Heart right ventricle (tissue), 16 donors: ENCODE data around the gene HS6ST3. TPM values are rescaled to one million over a fixed set of nuclear protein-coding genes. Genes with fewer than 3 reads are reported as not detected.

Experiments used
- ATAC-seq, 8 donors: fragments of 200-7000 bp; cut with Tn5 transposase; one replicate each; pipeline ENCODE4 v1.9.1; 2020; ENCODE audit warnings: mild to moderate bottlenecking in 8 of 8, moderate library complexity in 8 of 8, moderate number of reproducible peaks in 1 of 8
- DNase-seq, 2 donors: peaks; one replicate each; pipeline ENCODE4 v3.0.0-alpha.2; 2020
- H3K27ac ChIP-seq, 10 donors: fragments of 200-600 bp; sonication (generic) in 2 of 10; one replicate each; pipeline versions ENCODE4 v1.5.0 to v1.8.0; 2020 to 2022; ENCODE audit warnings: mild to moderate bottlenecking in 3 of 10
- H3K27me3 ChIP-seq, 7 donors: fragments of 200-600 bp; one replicate each; pipeline ENCODE4 v1.8.0; 2021 to 2022; ENCODE audit warnings: mild to moderate bottlenecking in 2 of 7
- H3K36me3 ChIP-seq, 9 donors: fragments of 200-600 bp; sonication (generic) in 1 of 9; one replicate each; pipeline versions ENCODE4 v1.5.0 to v1.8.0; 2020 to 2022; ENCODE audit warnings: mild to moderate bottlenecking in 2 of 9
- H3K4me1 ChIP-seq, 9 donors: fragments of 200-600 bp; sonication (generic) in 1 of 9; one replicate each; pipeline versions ENCODE4 v1.5.0 to v1.8.0; 2020 to 2022; ENCODE audit warnings: mild to moderate bottlenecking in 4 of 9
- H3K4me3 ChIP-seq, 10 donors: fragments of 200-600 bp; sonication (generic) in 2 of 10; one replicate each; pipeline versions ENCODE4 v1.5.0 to v1.8.0; 2020 to 2022; ENCODE audit warnings: mild to moderate bottlenecking in 7 of 10, moderate library complexity in 2 of 10
- H3K9me3 ChIP-seq, 11 donors: fragments of 200-600 bp in 10 of 11; sonication (generic) in 2 of 11; one replicate each; pipeline versions ENCODE4 v1.5.0 to v1.8.0; 2013 to 2022; ENCODE audit warnings: mild to moderate bottlenecking in 2 of 11, control low read depth in 1 of 11, moderate library complexity in 1 of 11
- CTCF ChIP-seq, 9 donors: fragments of 200-600 bp; sonication (generic) in 2 of 9; IDR thresholded peaks; one replicate each; pipeline versions ENCODE4 v1.5.0 to v1.8.0; 2021 to 2022; ENCODE audit warnings: antibody characterized with exemption in 9 of 9, mild to moderate bottlenecking in 5 of 9, moderate library complexity in 1 of 9
- WGBS, 2 donors: extraction: QIAGEN DNeasy Blood & Tissue Kit; methylation state at CpG; one replicate each; pipeline ENCODE4 v1.1.7; 2013; ENCODE audit warnings: inconsistent platforms in 1 of 2; 5-methylcytosine and 5-hydroxymethylcytosine counted together
- intact Hi-C, 10 donors: fragments of 100-400 bp; cut with DNase I; formaldehyde crosslinking; loops; one replicate each; pipeline versions ENCODE4 v1.11.1 to v1.14.2; 2022
- polyA plus RNA-seq, 2 donors: library from polyadenylated mRNA; stranded (reverse); fragments of 200-250 nt; gene quantifications; one replicate each; pipeline ENCODE4 v1.2.3, GENCODE V29; 2013
- total RNA-seq, 10 donors: library from RNA; stranded (reverse); fragmentation: NEBNext Ultra II Directional in 3 of 10; extraction: Animal tissue kit (Norgen Biotek cat#: 25700) in 3 of 10; gene quantifications; one replicate each; pipeline versions ENCODE4 v1.2.1 to v1.2.4, GENCODE V29; 2021 to 2023
- donor health status: Arrhythmogenic right ventricular cardiomyopathy.
- donor health status: ischemic (EF 13 %, LVEDD 7.1; RV severe dilation, severe dysfunction).
- donor health status: healthy with polysubstance abuse.
- donor health status: DM: no; HTN: yes; CAD: no.
- donor health status: DM: no; HTN: no; CAD: no.
- donor health status: ischemic (EF 25% LVEDD 6.9; RV normal size, moderate dysfunction).
- donor health status: ischemic (EF 25% LVEDD 5.7; RV mildly dilated, moderate dysfunction).
- donor health status: healthy.
- donor health status: DM: yes; HTN: yes; CAD: no.
- donor health status: Ischemic cardiomyopathy.
- donor health status: ischemic (EF 35%, LVEDD 5.7; RV mildly dilated, moderate dysfunction).
- donor health status: nonischemic (EF 11% LVEDD 7.7; RV severe dilation, severe dysfunction).
- donor health status: DM: yes; HTN: yes; CAD: no.
- donor health status: PGD.
- donor health status: ischemic (EF 29% LVEDD 5.4; RV normal size, mild dysfunction).
- donor health status: nonischemic (EF 23%, LVEDD 6.1; RV moderate dilation, normal function).

The HS6ST3 gene
- total and polyA plus RNA-seq, 12 donors: 0.01 to 7.6 (median 1.2) TPM

GRCh38 chr13:96844195-96844594 is 754.3 kb downstream of the HS6ST3 start:
- intact Hi-C loops: no loop called here
- no peak overlapping the region for H3K27ac ChIP-seq
- H3K4me1 ChIP-seq: no peaks in the 10 kb centered on the region
- H3K4me3 ChIP-seq: no peak overlapping the region
- H3K9me3 ChIP-seq: no peaks in the 10 kb centered on the region
- DNase-seq (no peak), ATAC-seq (no peak)
- TF ChIP-seq CTCF (IDR thresholded peaks at IDR 0.05): no peak
- no peaks in the 10 kb centered on the region for H3K36me3 ChIP-seq
- H3K27me3 ChIP-seq: peaks cover 0 to 3% (median 0%) of the 10 kb centered on the region in 7 donors

- intact Hi-C loops: no loop called here
- no peaks in the 10 kb centered on the region for H3K36me3 ChIP-seq
- H3K27ac ChIP-seq: no peak overlapping the region
- no peak for TF ChIP-seq CTCF (IDR thresholded peaks at IDR 0.05)
- no peak overlapping the region for H3K4me3 ChIP-seq
- H3K4me1 ChIP-seq: no peaks in the 10 kb centered on the region
- ATAC-seq (no peak), DNase-seq (no peak)
- peaks cover 0 to 3% (median 0%) of the 10 kb centered on the region in 7 donors for H3K27me3 ChIP-seq
- no peaks in the 10 kb centered on the region for H3K9me3 ChIP-seq
- whole genome bisulfite sequencing, 2 donors: 58 to 70% methylated on average over 1 of the region's 1 CpG
Measured at GRCh38 chr13:96844616-96845015, 754.7 kb downstream of the HS6ST3 start.

GRCh38 chr13:96848286-96848685 is 758.4 kb downstream of the HS6ST3 start:
- Histone ChIP-seq H3K4me3 (no peak overlapping the region), H3K27ac (no peak overlapping the region), H3K27me3 (peaks cover 0 to 1% (median 0%) of the 10 kb centered on the region in 7 donors), H3K9me3 (peaks cover 0 to 2% (median 0%) of the 10 kb centered on the region in 11 donors), H3K36me3 (no peaks in the 10 kb centered on the region), H3K4me1 (no peaks in the 10 kb centered on the region)
- DNase-seq (no peak), ATAC-seq (no peak)
- intact Hi-C loops: no loop called here
- 80 to 86% methylated on average over 6 of the region's 6 CpGs for WGBS, 2 donors
- TF ChIP-seq CTCF (IDR thresholded peaks at IDR 0.05): no peak

GRCh38 chr13:96849091-96849490 is 759.2 kb downstream of the HS6ST3 start:
- no peak overlapping the region for H3K4me3 ChIP-seq
- no peak for TF ChIP-seq CTCF (IDR thresholded peaks at IDR 0.05)
- ATAC-seq: no peak
- no peaks in the 10 kb centered on the region for H3K36me3 ChIP-seq
- H3K27me3 ChIP-seq: no peaks in the 10 kb centered on the region
- H3K9me3 ChIP-seq: peaks cover 0 to 7% (median 0%) of the 10 kb centered on the region in 11 donors
- H3K4me1 ChIP-seq: no peaks in the 10 kb centered on the region
- 80 to 86% methylated on average over 5 of the region's 5 CpGs for WGBS, 2 donors
- no peak for DNase-seq
- H3K27ac ChIP-seq: no peak overlapping the region
- intact Hi-C loops: no loop called here
